Mucosa of gallbladder (tissue), 1 donor: ENCODE measurements around the gene MAP1B. TPM values are rescaled to one million over a fixed set of nuclear protein-coding genes. Genes with fewer than 3 reads are reported as not detected.
"Not testable (repeated sequence)": the region's sequence is repeated elsewhere in the genome, so short reads cannot be mapped to it uniquely, and the experiment has no call there.

ENCODE experiments used
- DNase-seq: peaks from one replicate; pipeline ENCODE4 v3.0.0-alpha.2; 2020; ENCODE audit warnings: low spot score
- total RNA-seq: library from RNA; stranded (reverse); gene quantifications from one replicate; pipeline ENCODE4 v1.2.1, GENCODE V29; 2021
- donor health status: DM: no; HTN: no; CAD: no.

MAP1B gene
- total RNA-seq, 1 donor from 2014 or later = 81.3 TPM

- DNase-seq = no peak
Observed at GRCh38 chr5:72161951-72162350, 54.7 kb downstream of the MAP1B start.

GRCh38 chr5:72163349-72163983 lies 56.2 kb downstream of the MAP1B start:
- no peak for DNase-seq

GRCh38 chr5:72166070-72166979 lies 59.0 kb downstream of the MAP1B start:
- DNase-seq = peak; percentile 27

GRCh38 chr5:72167257-72167656 lies 60.0 kb downstream of the MAP1B start:
- no peak for DNase-seq

GRCh38 chr5:72167804-72168203 lies 60.5 kb downstream of the MAP1B start:
- DNase-seq = no peak

GRCh38 chr5:72170101-72170500 lies 62.8 kb downstream of the MAP1B start:
- DNase-seq = no peak

GRCh38 chr5:72171181-72171580 lies 63.9 kb downstream of the MAP1B start:
- DNase-seq = not testable (repeated sequence)

GRCh38 chr5:72171667-72172066 lies 64.4 kb downstream of the MAP1B start:
- DNase-seq = no peak

- DNase-seq = peak; percentile 32
Observed at GRCh38 chr5:72172786-72173185, 65.5 kb downstream of the MAP1B start.

GRCh38 chr5:72177538-72177937 lies 70.3 kb downstream of the MAP1B start:
- no peak for DNase-seq

- DNase-seq = peak; percentile 61
Observed at GRCh38 chr5:72179028-72179815, 71.9 kb downstream of the MAP1B start.

GRCh38 chr5:72179816-72180440 lies 72.7 kb downstream of the MAP1B start:
- DNase-seq = no peak

- DNase-seq = no peak
Observed at GRCh38 chr5:72180925-72181324, 73.7 kb downstream of the MAP1B start.

GRCh38 chr5:72182686-72183085 lies 75.4 kb downstream of the MAP1B start:
- DNase-seq = no peak

GRCh38 chr5:72183101-72183520 lies 75.8 kb downstream of the MAP1B start:
- DNase-seq = no peak

GRCh38 chr5:72184408-72184807 lies 77.1 kb downstream of the MAP1B start:
- no peak for DNase-seq

GRCh38 chr5:72185496-72186329 lies 78.4 kb downstream of the MAP1B start:
- DNase-seq = no peak

GRCh38 chr5:72187388-72188075 lies 80.3 kb downstream of the MAP1B start:
- no peak for DNase-seq

GRCh38 chr5:72188166-72188565 lies 80.9 kb downstream of the MAP1B start:
- DNase-seq = no peak

GRCh38 chr5:72189146-72189545 lies 81.9 kb downstream of the MAP1B start:
- no peak for DNase-seq
